Posterior vena cava (tissue), 2 donors: ENCODE results near the gene HEG1. TPM values are rescaled to one million over a fixed set of nuclear protein-coding genes. Genes with fewer than 3 reads are reported as not detected.
A peak's percentile ranks its signal among the peaks of the same experiment; 100 is the strongest.

Experiments used
- DNase-seq: peaks from one replicate; pipeline ENCODE4 v3.0.0-alpha.2; 2020; ENCODE audit warnings: low spot score
- intact Hi-C, 2 donors: fragments of 100-400 bp; cut with DNase I; formaldehyde crosslinking; loops; one replicate each; pipeline versions ENCODE4 v1.14.1 to v1.14.2; 2022 to 2023
- total RNA-seq, 2 donors: library from RNA; stranded (reverse); fragmentation: NEBNext Ultra II Directional; extraction: Animal tissue kit (Norgen Biotek cat#: 25700); gene quantifications; one replicate each; pipeline ENCODE4 v1.2.1, GENCODE V29; 2021
- donor health status: DM: yes; HTN: yes; CAD: no.
- donor health status: DM: yes; HTN: yes; CAD: no.

The HEG1 gene
- total RNA-seq, 2 donors from 2014 or later = 101 to 123 TPM

DNA sequence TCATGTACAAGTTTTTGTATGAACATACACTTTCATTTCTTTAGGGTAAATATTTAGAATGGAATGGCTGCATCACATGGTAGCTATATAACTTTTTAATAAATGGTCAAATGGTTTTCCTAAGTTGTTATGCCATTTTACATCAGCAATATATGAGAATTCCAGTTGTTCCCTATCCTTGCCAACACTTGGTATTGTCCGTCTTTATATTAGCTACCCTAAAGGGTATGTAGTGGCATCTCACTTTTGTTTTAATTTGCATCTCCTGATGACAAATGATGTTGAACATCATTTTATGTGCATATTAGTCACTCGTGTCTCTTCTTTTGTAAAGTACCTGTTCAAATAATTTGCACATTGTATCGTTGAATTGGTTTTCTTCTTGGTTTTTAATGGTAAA, 118.7 kb downstream of the HEG1 start:
- intact Hi-C loops = loop anchor here in 1 of 2 donors (10.0 kb wide), 1 partner anchor 228 kb away; no protein-coding TSS in a partner anchor

DNA sequence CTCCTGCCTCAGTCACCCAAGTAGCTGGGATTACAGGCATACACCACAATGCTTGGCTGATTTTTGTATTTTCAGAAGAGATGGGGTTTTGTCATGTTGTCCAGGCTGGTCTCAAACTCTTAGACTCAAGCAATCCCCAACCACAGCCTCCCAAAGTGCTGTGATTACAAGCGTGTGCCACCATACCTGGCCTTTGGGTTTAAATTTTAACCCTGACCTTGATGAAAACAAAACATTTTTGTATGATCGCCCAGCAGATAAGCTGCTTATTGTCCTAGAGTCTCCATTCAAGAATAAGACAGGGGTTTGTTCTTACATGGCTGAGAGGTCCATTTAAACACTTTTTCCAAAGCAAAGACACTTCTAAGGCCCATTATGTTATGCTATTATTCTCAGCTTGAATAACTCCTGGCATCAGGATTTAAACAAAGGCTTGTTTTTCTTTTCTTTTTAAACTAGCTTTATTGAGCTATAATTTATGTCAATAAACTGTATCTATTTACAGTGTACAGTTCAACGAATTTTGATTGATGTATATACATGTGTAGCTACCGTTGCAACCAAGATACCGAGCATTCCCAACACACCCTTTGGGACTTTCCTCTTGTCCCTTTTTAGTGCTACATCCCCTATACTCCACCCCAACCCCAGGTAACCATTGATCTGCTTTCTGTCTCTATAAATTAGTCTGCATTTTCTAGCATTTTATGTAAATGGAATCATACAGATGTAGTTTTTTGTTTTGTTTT, 119.8 kb downstream of the HEG1 start:
- no peak for DNase-seq
- intact Hi-C loops = loop anchor here in 1 of 2 donors (10.0 kb wide), 1 partner anchor 229 kb away; no protein-coding TSS in a partner anchor

More for the DNA sequence above, 118.7 kb downstream of the HEG1 start:
- no peak for DNase-seq

DNA sequence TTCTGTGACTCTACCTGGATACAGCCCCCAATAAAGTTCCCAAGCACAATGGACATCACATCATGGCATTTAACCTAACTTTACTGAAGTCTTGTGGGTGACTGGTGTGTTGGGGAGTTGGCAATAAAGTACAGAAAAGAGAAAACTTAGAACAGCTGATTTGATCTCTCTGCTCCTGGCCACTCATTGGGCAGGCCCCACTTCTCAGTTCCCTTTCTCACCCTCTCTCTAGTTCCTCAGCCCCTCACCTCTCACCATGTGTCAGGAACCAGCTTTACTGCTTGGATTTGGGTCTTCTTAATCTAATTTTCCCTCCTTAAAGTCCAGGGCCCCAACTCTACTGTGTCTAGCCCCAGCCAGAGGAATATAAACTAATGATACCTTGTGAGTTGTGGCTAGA, 120.5 kb downstream of the HEG1 start:
- intact Hi-C loops = loop anchor here in 1 of 2 donors (10.0 kb wide), 1 partner anchor 230 kb away; no protein-coding TSS in a partner anchor
- DNase-seq = no peak

DNA sequence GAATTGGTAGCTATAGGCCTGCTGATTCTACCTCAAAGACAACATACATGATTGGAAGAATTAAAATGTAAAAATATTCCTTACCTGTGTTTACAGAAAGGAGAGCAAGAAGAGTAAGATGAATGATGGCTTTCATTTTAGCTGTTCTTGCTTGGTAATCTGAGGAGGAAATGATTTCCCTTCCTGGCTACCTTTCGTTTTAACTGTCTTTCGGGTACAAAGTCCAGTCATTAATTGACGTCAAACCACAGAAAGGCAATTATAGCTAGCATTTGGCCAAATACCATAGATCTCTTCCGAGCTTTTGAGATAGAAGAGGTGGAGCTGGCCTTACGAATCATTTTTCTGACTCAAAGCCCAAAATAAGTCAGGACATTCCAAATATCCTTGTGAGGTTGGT, 121.2 kb downstream of the HEG1 start, which contains the start of gene MUC13:
MUC13 (minus strand) TSS at position 175 of the 400 bp plus-strand sequence; CDS start at position 136, 39 bp downstream.
- intact Hi-C loops = loop anchor here in 1 of 2 donors (10.0 kb wide), 1 partner anchor 230 kb away; no protein-coding TSS in a partner anchor
- DNase-seq = no peak

DNA sequence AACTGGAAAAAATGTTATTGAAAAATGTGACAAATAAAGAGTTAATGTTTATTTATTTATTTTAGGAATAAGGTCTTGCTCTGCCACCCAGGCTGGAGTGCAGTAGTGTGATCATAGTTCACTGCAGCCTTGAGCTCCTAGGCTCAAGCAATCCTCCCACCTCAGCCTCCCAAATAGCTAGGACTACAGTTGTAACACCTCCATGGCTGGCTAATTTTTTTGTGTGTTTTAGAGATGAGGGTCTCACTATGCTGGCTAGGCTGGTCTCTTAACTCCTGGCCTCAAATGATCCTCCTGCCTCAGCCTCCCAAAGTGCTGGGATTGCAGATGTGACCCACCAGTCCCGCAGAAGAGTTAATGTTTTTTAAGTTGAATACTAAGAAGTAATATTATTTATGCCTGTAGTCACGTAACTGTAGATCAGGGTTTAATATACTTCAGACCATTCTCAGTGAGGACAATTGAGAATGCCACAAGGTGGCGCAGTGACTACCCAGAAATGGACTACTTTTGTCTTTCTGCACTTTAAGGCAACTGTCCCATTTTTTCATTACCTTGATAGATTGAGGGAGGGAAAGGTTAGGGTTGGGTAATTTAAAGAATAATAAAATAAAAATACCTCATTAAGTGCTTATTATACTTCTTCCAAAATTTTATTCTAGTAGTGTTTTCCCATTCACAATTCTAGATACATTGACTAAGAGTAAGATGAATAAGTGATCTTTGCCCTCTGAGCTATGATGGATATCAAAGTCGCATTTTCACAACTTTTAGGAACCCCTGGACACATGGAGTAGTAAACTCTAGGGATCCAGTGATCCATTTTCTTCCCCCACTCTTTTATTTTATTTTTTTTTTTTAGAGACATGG, 127.2 kb downstream of the HEG1 start:
- intact Hi-C loops = no loop called here
- no peak for DNase-seq

DNA sequence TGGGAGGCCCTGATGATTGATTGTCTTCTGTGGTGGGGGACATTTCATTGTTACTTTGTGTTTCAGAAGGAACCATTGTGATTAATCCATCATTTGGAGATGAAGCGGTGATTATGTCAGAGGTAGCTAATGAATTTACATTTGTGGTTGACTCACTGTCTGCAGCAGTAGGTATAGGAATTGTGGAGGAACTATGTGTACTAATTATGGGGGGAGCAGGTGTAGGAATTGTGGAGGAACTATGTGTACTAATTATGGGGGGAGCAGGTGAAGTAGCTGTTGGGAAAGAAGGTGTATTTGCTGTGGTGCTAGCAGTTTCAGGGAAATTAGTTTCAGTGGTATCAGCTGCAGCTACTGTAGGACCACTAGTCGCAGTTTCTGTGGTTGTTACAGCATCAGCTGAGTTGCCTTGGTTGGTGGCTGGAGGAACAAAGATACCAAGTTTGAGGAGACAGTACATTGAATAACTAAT, 128.2 kb downstream of the HEG1 start:
- DNase-seq = no peak
- intact Hi-C loops = no loop called here

DNA sequence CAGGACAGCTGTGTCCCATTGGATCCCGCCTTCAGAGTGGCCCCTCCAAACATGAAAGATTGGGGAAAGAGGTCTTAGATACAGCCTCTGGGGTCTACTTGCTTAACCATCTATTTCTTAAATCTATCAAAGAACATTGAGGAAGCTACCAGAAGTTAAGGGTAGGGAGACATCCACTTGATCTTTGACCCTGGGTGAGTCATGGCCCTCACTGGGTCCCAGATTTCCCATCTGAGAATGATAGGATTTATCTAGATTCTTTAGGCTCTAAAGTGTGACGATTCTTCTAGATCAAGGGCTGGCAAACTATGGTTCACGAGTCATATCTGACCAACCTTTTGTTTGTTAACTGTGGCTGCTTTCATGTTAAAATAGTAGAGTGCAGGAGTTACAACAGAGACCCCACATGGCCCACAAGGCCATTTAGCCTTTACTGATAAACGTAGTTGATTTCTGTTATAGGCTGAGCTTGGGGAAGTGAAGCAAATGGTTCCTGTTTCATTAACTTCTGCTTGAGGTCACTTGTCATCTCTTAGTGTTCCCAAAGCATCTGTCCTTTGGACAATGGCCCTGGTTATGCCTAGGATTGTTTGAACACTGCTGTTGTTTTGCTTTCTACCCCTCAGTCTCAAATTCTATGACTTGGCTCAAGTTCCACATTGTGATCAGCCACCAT, 129.2 kb downstream of the HEG1 start:
- intact Hi-C loops = no loop called here

DNA sequence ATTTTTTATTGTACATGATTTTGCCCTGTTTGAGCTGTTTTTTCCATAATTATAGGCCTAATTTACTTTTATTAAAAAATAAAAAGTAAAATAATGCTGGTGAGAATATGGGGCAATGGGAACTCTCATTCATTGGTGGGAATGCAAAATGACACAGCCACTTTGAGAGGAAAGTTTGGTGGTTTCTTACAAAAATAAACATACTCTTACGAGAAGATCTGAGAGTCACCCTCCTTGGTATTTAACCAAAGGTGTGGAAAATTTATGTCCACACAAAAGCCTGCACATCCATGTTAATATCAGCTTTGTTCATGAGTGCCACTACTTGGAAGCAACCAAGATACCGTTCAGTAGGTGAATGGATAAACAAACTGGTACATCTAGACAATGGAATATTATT, 131.1 kb downstream of the HEG1 start:
- intact Hi-C loops = no loop called here
- DNase-seq = no peak

More for the DNA sequence above, 129.2 kb downstream of the HEG1 start:
- no peak for DNase-seq

DNA sequence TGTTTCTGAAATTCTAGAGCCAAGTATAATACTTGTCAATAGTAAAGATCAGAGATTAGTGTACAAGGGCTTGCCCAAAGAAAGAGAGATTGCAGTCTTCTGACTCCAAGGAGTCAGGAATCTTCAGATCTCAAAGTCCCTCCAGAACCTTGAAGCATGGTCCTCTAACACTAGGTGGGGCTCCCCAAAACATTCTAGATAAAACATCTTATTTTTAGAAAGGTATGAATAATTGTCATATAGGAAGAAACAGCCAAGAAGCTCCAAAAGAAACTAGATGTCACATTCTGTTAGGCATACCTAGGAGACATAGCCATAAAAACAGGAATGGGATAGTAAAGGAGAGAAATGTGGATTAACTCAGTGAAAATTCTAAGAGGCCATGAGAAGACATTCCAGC, 132.0 kb downstream of the HEG1 start:
- intact Hi-C loops = no loop called here
- no peak for DNase-seq

DNA sequence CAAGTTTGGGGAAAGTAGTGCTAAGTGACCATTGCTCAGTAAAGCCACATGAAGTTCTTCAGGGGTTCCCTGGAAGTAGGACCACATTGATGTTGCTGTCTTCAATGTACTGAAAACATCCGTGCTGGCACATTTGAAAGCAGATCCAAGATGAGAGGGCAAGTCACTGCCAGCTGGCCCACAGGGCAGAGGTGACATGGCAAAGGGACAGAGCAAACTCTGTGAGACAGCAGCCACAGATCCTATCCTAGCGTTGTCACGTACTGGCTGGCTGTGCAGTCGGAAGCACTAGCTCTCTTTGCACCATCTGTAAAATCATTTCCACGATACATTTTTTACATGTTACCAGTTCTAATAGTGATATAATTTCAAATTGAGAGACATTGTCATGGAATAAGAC, 135.1 kb downstream of the HEG1 start:
- DNase-seq = no peak
- intact Hi-C loops = no loop called here

DNA sequence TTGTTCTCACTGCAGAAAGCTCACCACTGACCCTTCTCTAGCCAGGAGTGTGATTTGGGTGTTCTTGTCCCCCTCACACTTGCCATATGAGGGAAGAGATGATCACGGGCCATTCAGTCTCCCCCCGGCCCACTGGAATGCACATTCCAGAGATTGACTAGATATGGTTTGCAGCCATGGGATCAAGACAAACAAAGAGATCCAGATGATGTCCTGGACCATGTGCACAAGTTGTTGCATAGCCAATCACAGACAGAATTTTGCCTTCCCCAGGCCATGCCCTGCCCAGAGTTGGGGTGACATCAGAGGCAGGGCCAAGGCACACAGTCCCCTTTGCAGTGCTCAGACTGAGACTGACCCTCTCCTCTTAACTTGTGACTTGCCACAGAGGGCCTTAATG, 136.0 kb downstream of the HEG1 start:
- intact Hi-C loops = no loop called here
- DNase-seq = no peak

DNA sequence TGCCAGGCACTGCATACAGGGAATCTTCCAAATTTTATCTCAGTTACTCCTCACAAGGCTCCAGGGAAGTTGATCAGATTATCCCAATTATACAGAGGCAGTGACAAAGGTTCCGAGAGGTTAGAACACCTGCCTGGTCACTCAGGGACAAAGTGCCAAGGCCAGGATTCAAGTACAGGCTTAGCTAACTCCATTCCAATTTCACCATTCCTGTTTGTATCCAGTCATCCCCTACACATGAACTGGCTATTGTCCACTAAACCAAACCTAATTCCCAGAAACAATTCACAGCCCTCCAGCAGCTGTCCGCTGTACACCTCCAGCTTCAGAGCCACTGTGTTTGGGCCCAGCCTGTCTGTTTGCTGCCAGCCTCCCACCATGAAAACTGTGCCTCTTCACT, 137.3 kb downstream of the HEG1 start:
- intact Hi-C loops = no loop called here
- DNase-seq = no peak

DNA sequence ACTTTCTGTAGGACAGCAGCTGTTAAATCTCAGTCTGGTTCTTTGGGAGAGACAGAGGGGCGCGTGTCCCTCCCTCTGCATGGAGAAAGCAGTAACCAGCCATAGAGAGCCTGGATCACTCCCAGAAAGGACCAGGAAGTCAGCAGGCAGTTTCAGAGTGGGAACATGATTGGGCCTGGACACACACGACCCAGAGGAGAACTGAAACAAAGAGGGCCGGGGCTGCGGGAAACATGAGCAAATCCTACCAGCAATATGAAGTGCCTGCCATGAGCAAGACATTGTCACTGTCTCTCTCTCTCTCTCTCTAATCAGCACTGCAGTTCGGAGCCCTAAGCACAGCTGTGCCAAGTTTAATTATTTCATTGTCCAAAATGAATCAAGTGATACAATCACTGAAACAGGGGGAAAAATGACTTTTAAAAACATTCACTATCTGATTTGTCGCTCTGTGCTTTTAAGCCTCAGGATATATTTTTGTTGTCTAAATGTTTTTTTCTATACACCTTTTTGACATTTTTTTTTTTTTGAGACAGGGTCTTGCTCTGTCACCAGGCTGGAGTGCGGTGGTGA, 138.9 kb downstream of the HEG1 start:
- intact Hi-C loops = no loop called here
- peak; percentile 81 for DNase-seq

Other genes with a start within 250 kb of the HEG1 start
- 100 to 1,000 TPM; 250 to 292 TPM for gene ITGB5, start 168.6 kb downstream of the HEG1 start, total RNA-seq
- under 1 TPM in 1 of 2 donors, not detected in 1; 0.10 TPM for gene MUC13, start 121.2 kb downstream of the HEG1 start, total RNA-seq
- under 1 TPM; 0.67 to 0.69 TPM for gene SLC12A8, start 156.8 kb upstream of the HEG1 start, total RNA-seq